ENCODE results near the gene KIAA0319L. TPM values are rescaled to one million over a fixed set of nuclear protein-coding genes. Genes with fewer than 3 reads are reported as not detected.

Gene KIAA0319L
- total RNA-seq, 6 donors from 2014 or later = 68.1 to 140 (median 107) TPM

GRCh38 chr1:35386290-35386689 lies 170.9 kb downstream of the KIAA0319L start:
- WGBS, 2 donors = 92 to 93% methylated on average over 7 of the region's 7 CpGs
- Histone ChIP-seq H3K4me3 (no peak overlapping the region), H3K36me3 (peaks cover 6 to 56% (median 20%) of the 10 kb centered on the region in 4 donors), H3K27me3 (no peaks in the 10 kb centered on the region), H3K4me1 (no peaks in the 10 kb centered on the region), H3K27ac (no peak overlapping the region), H3K9me3 (no peaks in the 10 kb centered on the region)
- no peak for ATAC-seq (ENCODE audit: low FRiP score in 2 of 2)
- DNase-seq = no peak
- TF ChIP-seq POLR2A (IDR thresholded peaks at IDR 0.05) (no peak), POLR2AphosphoS5 (IDR thresholded peaks at IDR 0.05) (no peak), CTCF (IDR thresholded peaks at IDR 0.05) (no peak), EP300 (IDR thresholded peaks at IDR 0.05) (no peak)

Other genes with a start within 250 kb of the KIAA0319L start
- 10 to 100 TPM; 12.6 to 34.2 (median 21.5) TPM for gene NCDN, start 396 bp upstream of the KIAA0319L start, total RNA-seq
- 1 to 10 TPM; 1.1 to 7.3 (median 2.0) TPM for gene TFAP2E, start 15.9 kb upstream of the KIAA0319L start, total RNA-seq
- 10 to 100 TPM; 17.8 to 45.6 (median 38.7) TPM for gene PSMB2, start 84.1 kb upstream of the KIAA0319L start, total RNA-seq
- 10 to 100 TPM in 4 of 6 donors, 1 to 10 TPM in 2; 5.2 to 19.5 (median 14.3) TPM for gene C1orf216, start 161.5 kb upstream of the KIAA0319L start, total RNA-seq
- gene CLSPN, start 212.6 kb upstream of the KIAA0319L start, total RNA-seq = 1 to 10 TPM in 5 of 6 donors, not detected in 1; 1.1 to 2.5 (median 1.8) TPM

Measured in upper lobe of left lung (tissue), 6 donors.